Liver (tissue), 9 donors: ENCODE results near the gene HOXA4. TPM values are rescaled to one million over a fixed set of nuclear protein-coding genes. Genes with fewer than 3 reads are reported as not detected.

Experiments used
- DNase-seq: peaks from one replicate; pipeline ENCODE4 v3.0.0-alpha.2; 2017; ENCODE audit warnings: low spot score
- H3K27ac ChIP-seq, 2 donors: one replicate each; pipeline ENCODE4 v1.7.0; 2013; ENCODE audit warnings: inconsistent platforms in 2 of 2, low read length in 2 of 2, control low read depth in 1 of 2, low read depth in 1 of 2, mild to moderate bottlenecking in 1 of 2
- H3K27me3 ChIP-seq, 4 donors: one replicate each; pipeline versions ENCODE4 v1.6.1 to v1.7.0; 2013; ENCODE audit warnings: low read length in 3 of 4, inconsistent platforms in 1 of 4, mild to moderate bottlenecking in 1 of 4, moderate library complexity in 1 of 4; ENCODE audit not compliant: control insufficient read depth in 4 of 4, insufficient read depth in 4 of 4
- H3K36me3 ChIP-seq, 4 donors: one replicate each; pipeline versions ENCODE4 v1.6.1 to v1.7.0; 2013; ENCODE audit warnings: low read length in 3 of 4, mild to moderate bottlenecking in 3 of 4, low read depth in 1 of 4, moderate library complexity in 1 of 4; ENCODE audit not compliant: control insufficient read depth in 4 of 4, insufficient read depth in 3 of 4
- H3K4me1 ChIP-seq, 4 donors: one replicate each; pipeline versions ENCODE4 v1.6.1 to v1.7.0; 2013; ENCODE audit warnings: low read length in 3 of 4, mild to moderate bottlenecking in 3 of 4, moderate library complexity in 1 of 4; ENCODE audit not compliant: control insufficient read depth in 4 of 4, insufficient read depth in 4 of 4
- H3K4me3 ChIP-seq, 3 donors: one replicate each; pipeline versions ENCODE4 v1.6.1 to v1.7.0; 2013; ENCODE audit warnings: low read length in 3 of 3, control low read depth in 1 of 3, low read depth in 1 of 3, mild to moderate bottlenecking in 1 of 3
- H3K9ac ChIP-seq, 2 donors: one replicate each; pipeline ENCODE4 v1.7.0; 2013; ENCODE audit warnings: low read length in 2 of 2, mild to moderate bottlenecking in 2 of 2, moderate library complexity in 2 of 2, control low read depth in 1 of 2, low read depth in 1 of 2
- H3K9me3 ChIP-seq, 4 donors: one replicate each; pipeline versions ENCODE4 v1.6.1 to v1.7.0; 2013; ENCODE audit warnings: low read length in 3 of 4; ENCODE audit not compliant: control insufficient read depth in 4 of 4
- CTCF ChIP-seq: fragments of 150-350 bp; IDR thresholded peaks from 2 replicates; pipeline ENCODE4 v1.5.1; 2017; ENCODE audit warnings: improper control_type of control experiment, low read depth, low read length; ENCODE audit not compliant: missing input control
- EGR1 ChIP-seq, 2 donors: IDR thresholded peaks; 2 replicates each; pipeline ENCODE4 v1.6.1; 2016 to 2018; ENCODE audit warnings: antibody characterized with exemption in 2 of 2, low read depth in 2 of 2
- FOXA1 ChIP-seq: IDR thresholded peaks from 2 replicates; pipeline ENCODE4 v1.6.1; 2016; ENCODE audit warnings: antibody characterized with exemption
- FOXA2 ChIP-seq: IDR thresholded peaks from 2 replicates; pipeline ENCODE4 v1.6.1; 2016; ENCODE audit warnings: antibody characterized with exemption
- GABPA ChIP-seq, 2 donors: IDR thresholded peaks in 1 of 2; conservative IDR thresholded peaks in 1 of 2; 2 replicates each; pipeline ENCODE4 v1.6.1; 2016; ENCODE audit warnings: antibody characterized with exemption in 2 of 2, mild to moderate bottlenecking in 1 of 2, moderate library complexity in 1 of 2
- HNF4A ChIP-seq, 2 donors: conservative IDR thresholded peaks; 2 replicates each; pipeline ENCODE4 v1.6.1; 2016; ENCODE audit warnings: antibody characterized with exemption in 2 of 2, mild to moderate bottlenecking in 2 of 2
- HNF4G ChIP-seq: IDR thresholded peaks from 2 replicates; pipeline ENCODE4 v1.6.1; 2016; ENCODE audit warnings: antibody characterized with exemption
- JUND ChIP-seq, 2 donors: IDR thresholded peaks; 2 replicates each; pipeline ENCODE4 v1.6.1; 2016; ENCODE audit warnings: antibody characterized with exemption in 2 of 2
- RAD21 ChIP-seq, 2 donors: IDR thresholded peaks; 2 replicates each; pipeline ENCODE4 v1.6.1; 2016; ENCODE audit warnings: antibody characterized with exemption in 2 of 2, mild to moderate bottlenecking in 2 of 2
- REST ChIP-seq: IDR thresholded peaks from 2 replicates; pipeline ENCODE4 v1.6.1; 2016; ENCODE audit warnings: antibody characterized with exemption, mild to moderate bottlenecking
- SP1 ChIP-seq: IDR thresholded peaks from 2 replicates; pipeline ENCODE4 v1.6.1; 2018; ENCODE audit warnings: antibody characterized with exemption, mild to moderate bottlenecking
- TAF1 ChIP-seq: conservative IDR thresholded peaks from 2 replicates; pipeline ENCODE4 v1.6.1; 2016; ENCODE audit warnings: antibody characterized with exemption, mild to moderate bottlenecking
- YY1 ChIP-seq: IDR thresholded peaks from 2 replicates; pipeline ENCODE4 v1.6.1; 2016; ENCODE audit warnings: antibody characterized with exemption, mild to moderate bottlenecking
- ZBTB33 ChIP-seq: IDR thresholded peaks from 2 replicates; pipeline ENCODE4 v1.6.1; 2016; ENCODE audit warnings: antibody characterized with exemption
- WGBS: extraction: QIAGEN DNeasy Blood & Tissue Kit; methylation state at CpG from one replicate; pipeline ENCODE4 v1.1.7; 2013; 5-methylcytosine and 5-hydroxymethylcytosine counted together
- polyA plus RNA-seq, 2 donors: library from polyadenylated mRNA; stranded (reverse) in 1 of 2; unstranded in 1 of 2; fragments of 200-250 nt in 1 of 2; fragments of >200 nt in 1 of 2; fragmentation: Nextera tagmentation in 1 of 2; extraction: Ambion mirVana in 1 of 2; gene quantifications; one replicate each; pipeline versions ENCODE4 v1.2.1 to v1.2.3, GENCODE V29; 2013 to 2015
- total RNA-seq, 2 donors: library from RNA; depleted of rRNA; stranded (reverse); fragments of >200 nt; gene quantifications; one replicate each; pipeline ENCODE4 v1.2.3, GENCODE V29; 2014
- donor health status: healthy.
- donor health status: healthy.
- donor health status: healthy.
- donor health status: healthy.
- donor health status: healthy.

HOXA4 gene
- total and polyA plus RNA-seq, 4 donors = 0.17 to 1.1 (median 0.30) TPM

GRCh38 chr7:27174874-27175625, 44.5 kb upstream of the HOXA4 start:
- no peaks in the 10 kb centered on the region for H3K36me3 ChIP-seq
- peaks cover 9 to 19% (median 19%) of the 10 kb centered on the region in 4 donors for H3K4me1 ChIP-seq
- peaks cover 0 to 2% (median 0%) of the 10 kb centered on the region in 4 donors for H3K9me3 ChIP-seq
- 30% methylated on average over 12 of the region's 12 CpGs for WGBS
- no peak for DNase-seq
- TF ChIP-seq GABPA (IDR thresholded peaks at IDR 0.05 in 1 of 2, conservative IDR thresholded peaks at IDR 0.05 in 1 of 2) = no peak
- no peak for TF ChIP-seq YY1
- no peak for TF ChIP-seq JUND (IDR thresholded peaks at IDR 0.05)
- TF ChIP-seq HNF4A (conservative IDR thresholded peaks at IDR 0.05) = no peak
- no peak overlapping the region for H3K4me3 ChIP-seq
- H3K27ac ChIP-seq = no peak overlapping the region
- peaks cover 17 to 67% (median 27%) of the 10 kb centered on the region in 4 donors for H3K27me3 ChIP-seq
- no peak overlapping the region for H3K9ac ChIP-seq

GRCh38 chr7:27173956-27174873, 43.7 kb upstream of the HOXA4 start, which contains the start of gene HOXA10:
TSS of gene HOXA10 (minus strand) at chr7:27174320. CDS start at chr7:27174306, 14 bp downstream.
- 9% methylated on average over 82 of the region's 82 CpGs for WGBS
- DNase-seq = no peak
- H3K4me3 ChIP-seq = peak within 1 kb of the TSS in 1 of 3 donors; percentile 55
- peaks cover 9 to 15% (median 12%) of the 10 kb centered on the region in 4 donors for H3K4me1 ChIP-seq
- TF ChIP-seq ZBTB33 (no peak), RAD21 (IDR thresholded peaks at IDR 0.05) (no peak), CTCF (no peak), TAF1 (no peak), EGR1 (IDR thresholded peaks at IDR 0.05; ENCODE audit: low read depth in 2 of 2) (no peak), SP1 (no peak), HNF4A (conservative IDR thresholded peaks at IDR 0.05) (no peak), REST (no peak), FOXA1 (no peak), FOXA2 (no peak), HNF4G (no peak)
- H3K27me3 ChIP-seq = peaks cover 17 to 64% (median 26%) of the 10 kb centered on the region in 4 donors
- no peak within 1 kb of the TSS for H3K9ac ChIP-seq
- no peaks in the 10 kb centered on the region for H3K36me3 ChIP-seq
- H3K9me3 ChIP-seq = peaks cover 0 to 2% (median 0%) of the 10 kb centered on the region in 4 donors
- no peak within 1 kb of the TSS for H3K27ac ChIP-seq
